Psoas muscle (tissue), 8 donors: ENCODE results near the gene B4GALNT4. TPM values are rescaled to one million over a fixed set of nuclear protein-coding genes. Genes with fewer than 3 reads are reported as not detected.
A peak's percentile ranks its signal among the peaks of the same experiment; 100 is the strongest.
"Not testable (repeated sequence)": the region's sequence is repeated elsewhere in the genome, so short reads cannot be mapped to it uniquely, and the experiment has no call there.

Source experiments
- ATAC-seq, 4 donors: fragments of 200-7000 bp; cut with Tn5 transposase; one replicate each; pipeline ENCODE4 v1.9.1; 2020; ENCODE audit warnings: moderate library complexity in 3 of 4, mild to moderate bottlenecking in 2 of 4
- DNase-seq, 2 donors: peaks; one replicate each; pipeline ENCODE4 v3.0.0-alpha.2; 2020
- H3K27ac ChIP-seq: fragments of 200-600 bp; one replicate; pipeline ENCODE4 v1.8.0; 2022
- H3K27me3 ChIP-seq, 3 donors: fragments of 200-600 bp in 1 of 3; one replicate each; pipeline versions ENCODE4 v1.6.1 to v1.8.0; 2013 to 2022; ENCODE audit warnings: low read length in 2 of 3, mild to moderate bottlenecking in 2 of 3, moderate library complexity in 1 of 3; ENCODE audit not compliant: insufficient read depth in 3 of 3
- H3K36me3 ChIP-seq, 2 donors: fragments of 200-600 bp in 1 of 2; one replicate each; pipeline versions ENCODE4 v1.6.1 to v1.8.0; 2013 to 2022; ENCODE audit warnings: low read depth in 1 of 2, mild to moderate bottlenecking in 1 of 2, moderate library complexity in 1 of 2; ENCODE audit not compliant: insufficient read depth in 1 of 2
- H3K4me1 ChIP-seq: fragments of 200-600 bp; one replicate; pipeline ENCODE4 v1.8.0; 2022
- H3K4me3 ChIP-seq: fragments of 200-600 bp; one replicate; pipeline ENCODE4 v1.8.0; 2022; ENCODE audit warnings: mild to moderate bottlenecking
- H3K9me3 ChIP-seq: fragments of 200-600 bp; one replicate; pipeline ENCODE4 v1.8.0; 2022
- WGBS, 3 donors: extraction: QIAGEN DNeasy Blood & Tissue Kit; methylation state at CpG; one replicate each; pipeline versions ENCODE4 v1.1.6 to v1.1.7; 2013; 5-methylcytosine and 5-hydroxymethylcytosine counted together
- intact Hi-C, 2 donors: fragments of 100-400 bp; cut with DNase I; formaldehyde crosslinking; loops; one replicate each; pipeline versions ENCODE4 v1.11.0 to v1.14.2; 2022
- polyA plus RNA-seq, 3 donors: library from polyadenylated mRNA; stranded (reverse); fragments of 200-250 nt; gene quantifications; one replicate each; pipeline ENCODE4 v1.2.3, GENCODE V29; 2013
- total RNA-seq, 4 donors: library from RNA; stranded (reverse); fragmentation: NEBNext Ultra II Directional in 2 of 4; extraction: Animal tissue kit (Norgen Biotek cat#: 25700) in 2 of 4; gene quantifications; one replicate each; pipeline versions ENCODE4 v1.2.1 to v1.2.4, GENCODE V29; 2021 to 2023
- TF ChIP-seq, protein P1 (sequence below): fragments of 200-600 bp; IDR thresholded peaks from one replicate; pipeline ENCODE4 v1.8.0; 2022; ENCODE audit warnings: antibody characterized with exemption
- donor health status: healthy with polysubstance abuse.
- donor health status: DM: no; HTN: no; CAD: no; lungs with moderate emphysema.
- donor health status: Bipolar disorder and iron deficiency.
- donor health status: healthy.
- donor health status: DM: yes; HTN: yes; CAD: no.
- donor health status: DM: no; HTN: no; CAD: no.
- donor health status: DM: no; HTN: no; CAD: no.
- donor health status: DM: yes; HTN: yes; CAD: no.

The B4GALNT4 gene
- total and polyA plus RNA-seq, 7 donors, result 0.04 to 0.27 (median 0.06) TPM; not detected in 1

DNA sequence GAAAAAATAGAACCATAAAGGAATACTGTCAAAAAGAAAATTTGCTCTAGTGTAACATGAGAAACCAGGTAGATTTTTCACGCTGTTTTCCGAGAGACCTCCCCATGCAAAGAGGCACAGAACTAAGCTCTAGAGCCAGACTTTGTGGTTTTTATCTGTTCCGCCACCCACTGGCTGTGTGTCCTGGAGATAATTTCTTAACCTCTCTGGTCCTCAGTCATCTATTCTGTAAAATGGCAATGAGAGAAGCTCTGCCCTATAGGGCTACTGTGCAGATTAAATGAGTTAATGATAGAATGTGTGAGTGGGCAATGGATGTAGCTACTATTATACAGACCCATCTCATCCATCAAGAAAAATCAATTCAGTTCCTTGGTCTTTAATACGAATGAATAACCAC is 54.9 kb downstream of the B4GALNT4 start:
- no peak for ATAC-seq
- Histone ChIP-seq H3K36me3 (no peaks in the 10 kb centered on the region), H3K4me3 (no peak overlapping the region), H3K4me1 (no peaks in the 10 kb centered on the region), H3K9me3 (no peaks in the 10 kb centered on the region), H3K27me3 (peaks cover 6 to 50% (median 9%) of the 10 kb centered on the region in 3 donors), H3K27ac (no peak overlapping the region)
- no peak for DNase-seq
- TF ChIP-seq, protein P1, sequence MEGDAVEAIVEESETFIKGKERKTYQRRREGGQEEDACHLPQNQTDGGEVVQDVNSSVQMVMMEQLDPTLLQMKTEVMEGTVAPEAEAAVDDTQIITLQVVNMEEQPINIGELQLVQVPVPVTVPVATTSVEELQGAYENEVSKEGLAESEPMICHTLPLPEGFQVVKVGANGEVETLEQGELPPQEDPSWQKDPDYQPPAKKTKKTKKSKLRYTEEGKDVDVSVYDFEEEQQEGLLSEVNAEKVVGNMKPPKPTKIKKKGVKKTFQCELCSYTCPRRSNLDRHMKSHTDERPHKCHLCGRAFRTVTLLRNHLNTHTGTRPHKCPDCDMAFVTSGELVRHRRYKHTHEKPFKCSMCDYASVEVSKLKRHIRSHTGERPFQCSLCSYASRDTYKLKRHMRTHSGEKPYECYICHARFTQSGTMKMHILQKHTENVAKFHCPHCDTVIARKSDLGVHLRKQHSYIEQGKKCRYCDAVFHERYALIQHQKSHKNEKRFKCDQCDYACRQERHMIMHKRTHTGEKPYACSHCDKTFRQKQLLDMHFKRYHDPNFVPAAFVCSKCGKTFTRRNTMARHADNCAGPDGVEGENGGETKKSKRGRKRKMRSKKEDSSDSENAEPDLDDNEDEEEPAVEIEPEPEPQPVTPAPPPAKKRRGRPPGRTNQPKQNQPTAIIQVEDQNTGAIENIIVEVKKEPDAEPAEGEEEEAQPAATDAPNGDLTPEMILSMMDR, result no peak
- intact Hi-C loops, result no loop called here
- 71 to 86% (median 83%) methylated on average over 4 of the region's 4 CpGs for WGBS, 3 donors

DNA sequence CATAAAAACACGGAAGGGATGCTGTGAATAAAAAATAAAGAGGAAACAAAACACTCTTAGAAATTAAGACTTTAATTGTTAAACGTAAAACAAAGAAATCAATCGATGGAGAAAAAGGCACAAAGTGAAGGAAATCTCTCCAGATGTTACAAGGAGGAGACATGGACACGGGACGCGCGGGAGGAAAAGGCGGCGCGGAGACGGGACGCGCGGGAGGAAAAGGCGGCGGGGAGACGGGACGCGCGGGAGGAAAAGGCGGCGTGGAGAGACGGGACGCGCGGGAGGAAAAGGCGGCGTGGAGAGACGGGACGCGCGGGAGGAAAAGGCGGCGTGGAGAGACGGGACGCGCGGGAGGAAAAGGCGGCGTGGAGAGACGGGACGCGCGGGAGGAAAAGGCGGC is 55.5 kb downstream of the B4GALNT4 start:
- H3K9me3 ChIP-seq, H3K36me3 ChIP-seq, ATAC-seq, H3K4me3 ChIP-seq, H3K4me1 ChIP-seq, H3K27ac ChIP-seq, intact Hi-C loops: not testable (repeated sequence)
- peak in 1 of 2 donors; percentile 15 for DNase-seq
- peaks cover 6 to 44% (median 9%) of the 10 kb centered on the region in 3 donors for H3K27me3 ChIP-seq
- WGBS, 3 donors, result 39 to 50% (median 45%) methylated on average over 20 to 28 of the region's 45 CpGs

DNA sequence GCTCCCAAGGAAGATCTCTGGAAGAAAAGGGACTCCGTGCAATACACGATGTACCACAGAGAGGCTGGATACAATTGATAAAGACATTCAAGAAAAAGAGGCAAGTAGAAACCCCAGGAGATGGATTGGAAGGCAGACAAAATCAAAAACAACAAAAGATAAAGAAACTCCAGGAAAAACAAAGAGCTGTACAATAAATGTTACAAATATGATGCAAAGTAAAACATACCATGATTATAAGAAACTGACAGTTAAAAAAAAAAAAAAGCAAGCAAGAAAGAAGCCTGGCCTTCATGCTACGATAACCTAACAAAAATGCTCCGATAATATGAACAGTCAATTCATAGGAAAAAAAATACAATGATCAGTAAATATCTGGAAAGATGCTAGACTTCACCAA is 56.0 kb downstream of the B4GALNT4 start:
- H3K9me3 ChIP-seq, result no peaks in the 10 kb centered on the region
- H3K4me3 ChIP-seq, result no peak overlapping the region
- DNase-seq, result peak in 1 of 2 donors; percentile 1
- no peak overlapping the region for H3K27ac ChIP-seq
- H3K36me3 ChIP-seq, result no peaks in the 10 kb centered on the region
- intact Hi-C loops, result no loop called here
- TF ChIP-seq, protein P1, result no peak
- WGBS, 3 donors, result 58 to 70% (median 59%) methylated on average over 4 of the region's 4 CpGs
- H3K27me3 ChIP-seq, result peaks cover 2 to 39% (median 9%) of the 10 kb centered on the region in 3 donors
- ATAC-seq, result no peak
- no peaks in the 10 kb centered on the region for H3K4me1 ChIP-seq

DNA sequence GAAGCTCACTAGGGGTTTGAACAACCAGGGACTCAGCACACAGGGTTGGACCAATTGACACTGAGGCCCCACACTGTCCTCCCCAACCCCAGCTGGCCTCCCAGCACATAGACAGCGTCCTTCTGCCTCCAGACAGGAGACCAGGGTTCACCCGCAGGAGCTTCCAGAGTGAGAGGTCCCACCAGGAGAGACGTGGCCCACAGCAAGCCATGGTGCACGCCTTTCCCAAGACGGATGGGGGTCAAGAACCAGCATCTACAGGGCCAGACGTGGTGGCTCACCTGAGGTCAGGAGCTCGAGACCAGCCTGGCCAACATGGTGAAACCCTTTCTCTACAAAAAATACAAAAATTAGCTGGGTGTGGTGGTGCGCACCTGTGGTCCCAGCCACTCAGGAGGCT is 57.6 kb downstream of the B4GALNT4 start:
- Histone ChIP-seq H3K4me1 (no peaks in the 10 kb centered on the region), H3K9me3 (no peaks in the 10 kb centered on the region), H3K36me3 (no peaks in the 10 kb centered on the region), H3K27me3 (peaks cover 2 to 37% (median 9%) of the 10 kb centered on the region in 3 donors), H3K4me3 (no peak overlapping the region), H3K27ac (no peak overlapping the region)
- DNase-seq, result peak in 1 of 2 donors; percentile 19
- TF ChIP-seq, protein P1, result no peak
- intact Hi-C loops, result no loop called here
- WGBS, 3 donors, result 74 to 83% (median 82%) methylated on average over 8 of the region's 8 CpGs
- no peak for ATAC-seq

DNA sequence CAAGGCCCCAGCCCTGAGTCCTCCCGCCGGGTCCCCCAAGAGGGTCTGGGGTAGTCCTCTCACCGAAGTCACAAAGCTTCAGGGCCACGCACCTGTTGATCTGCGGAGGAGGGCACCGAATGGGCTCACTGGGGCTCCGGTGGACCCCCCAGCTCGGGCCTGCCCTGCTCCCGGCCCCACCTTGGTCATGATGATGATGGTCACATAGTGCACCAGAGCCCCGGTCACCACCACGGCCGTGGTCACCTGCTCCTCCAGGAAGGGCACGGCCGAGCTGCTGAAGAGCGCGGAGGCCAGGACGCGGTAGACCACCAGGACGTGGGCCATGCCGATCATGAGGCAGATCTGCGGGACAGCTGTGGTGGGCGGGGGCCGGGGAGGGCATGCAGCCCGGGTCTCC is 59.0 kb downstream of the B4GALNT4 start:
- Histone ChIP-seq H3K4me1 (no peaks in the 10 kb centered on the region), H3K27ac (no peak overlapping the region), H3K36me3 (no peaks in the 10 kb centered on the region), H3K27me3 (peaks cover 2 to 29% (median 6%) of the 10 kb centered on the region in 3 donors), H3K4me3 (no peak overlapping the region), H3K9me3 (no peaks in the 10 kb centered on the region)
- WGBS, 3 donors, result 85 to 86% (median 85%) methylated on average over 24 of the region's 24 CpGs
- intact Hi-C loops, result no loop called here
- ATAC-seq, result no peak
- TF ChIP-seq, protein P1, result no peak
- peak; percentile 12 to 30 for DNase-seq
